GM13976 (cell line): ENCODE results near the gene MYADML2.

Experiments used
- DNase-seq: peaks from one replicate; pipeline ENCODE4 v3.0.0; 2012; ENCODE audit warnings: low spot score
- in situ Hi-C: fragments of 300-500 bp; cut with MboI; formaldehyde crosslinking; loops from one replicate; pipeline ENCODE4 v1.12.0; 2022; ENCODE audit warnings: low sequenced_read_pairs, mixed read lengths, inconsistent platforms; ENCODE audit not compliant: unreplicated experiment
- TF ChIP-seq, protein P1 (sequence below): IDR thresholded peaks from 2 replicates; pipeline ENCODE4 v1.5.1; 2012; ENCODE audit warnings: borderline replicate concordance, mild to moderate bottlenecking; ENCODE audit not compliant: insufficient read depth; ENCODE audit errors: extremely low read depth, missing control alignments, control extremely low read depth

MYADML2 gene

DNA sequence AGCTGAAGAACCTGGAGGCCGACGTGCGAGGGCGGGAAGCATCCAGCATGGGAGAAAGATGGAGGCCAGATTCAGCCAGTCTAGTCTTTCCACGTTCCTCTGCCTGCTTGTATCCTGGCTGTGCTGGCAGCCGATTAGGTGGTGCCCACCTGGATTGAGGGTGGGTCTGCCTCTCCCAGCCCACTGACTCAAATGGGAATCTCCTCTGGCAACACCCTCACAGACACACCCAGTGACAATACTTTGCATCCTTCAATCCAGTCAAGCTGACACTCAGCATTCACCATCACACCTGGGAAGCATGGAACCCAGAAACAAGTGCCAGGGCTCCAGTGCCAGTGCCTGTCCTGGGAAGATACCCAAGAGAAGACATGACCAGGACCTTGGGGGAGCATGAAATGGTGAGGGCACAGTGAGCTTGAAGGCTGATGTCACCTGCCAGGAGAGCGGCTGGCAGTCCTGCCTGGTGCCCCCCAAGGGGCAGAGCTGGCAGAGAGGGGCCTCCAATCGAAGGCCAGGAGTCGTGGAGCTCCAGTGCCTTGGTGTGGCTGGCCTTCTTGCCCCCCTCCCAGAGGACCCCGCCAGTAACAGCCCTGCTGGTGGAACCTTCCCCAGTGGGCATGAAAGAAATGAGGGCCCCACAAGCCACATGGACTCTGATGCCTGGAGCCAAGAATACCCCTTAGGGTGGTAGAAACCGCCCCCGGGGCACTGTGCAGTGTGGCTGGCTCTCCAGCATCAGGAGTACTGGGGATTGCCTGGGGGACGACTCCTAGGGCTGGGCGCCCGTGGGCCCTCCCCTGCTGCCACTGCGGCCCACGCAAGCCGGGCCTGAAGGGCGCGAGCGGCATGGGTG is 45.6 kb downstream of the MYADML2 start:
- TF ChIP-seq, protein P1, sequence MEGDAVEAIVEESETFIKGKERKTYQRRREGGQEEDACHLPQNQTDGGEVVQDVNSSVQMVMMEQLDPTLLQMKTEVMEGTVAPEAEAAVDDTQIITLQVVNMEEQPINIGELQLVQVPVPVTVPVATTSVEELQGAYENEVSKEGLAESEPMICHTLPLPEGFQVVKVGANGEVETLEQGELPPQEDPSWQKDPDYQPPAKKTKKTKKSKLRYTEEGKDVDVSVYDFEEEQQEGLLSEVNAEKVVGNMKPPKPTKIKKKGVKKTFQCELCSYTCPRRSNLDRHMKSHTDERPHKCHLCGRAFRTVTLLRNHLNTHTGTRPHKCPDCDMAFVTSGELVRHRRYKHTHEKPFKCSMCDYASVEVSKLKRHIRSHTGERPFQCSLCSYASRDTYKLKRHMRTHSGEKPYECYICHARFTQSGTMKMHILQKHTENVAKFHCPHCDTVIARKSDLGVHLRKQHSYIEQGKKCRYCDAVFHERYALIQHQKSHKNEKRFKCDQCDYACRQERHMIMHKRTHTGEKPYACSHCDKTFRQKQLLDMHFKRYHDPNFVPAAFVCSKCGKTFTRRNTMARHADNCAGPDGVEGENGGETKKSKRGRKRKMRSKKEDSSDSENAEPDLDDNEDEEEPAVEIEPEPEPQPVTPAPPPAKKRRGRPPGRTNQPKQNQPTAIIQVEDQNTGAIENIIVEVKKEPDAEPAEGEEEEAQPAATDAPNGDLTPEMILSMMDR = no peak
- no peak for DNase-seq
- in situ Hi-C loops = no loop called here

DNA sequence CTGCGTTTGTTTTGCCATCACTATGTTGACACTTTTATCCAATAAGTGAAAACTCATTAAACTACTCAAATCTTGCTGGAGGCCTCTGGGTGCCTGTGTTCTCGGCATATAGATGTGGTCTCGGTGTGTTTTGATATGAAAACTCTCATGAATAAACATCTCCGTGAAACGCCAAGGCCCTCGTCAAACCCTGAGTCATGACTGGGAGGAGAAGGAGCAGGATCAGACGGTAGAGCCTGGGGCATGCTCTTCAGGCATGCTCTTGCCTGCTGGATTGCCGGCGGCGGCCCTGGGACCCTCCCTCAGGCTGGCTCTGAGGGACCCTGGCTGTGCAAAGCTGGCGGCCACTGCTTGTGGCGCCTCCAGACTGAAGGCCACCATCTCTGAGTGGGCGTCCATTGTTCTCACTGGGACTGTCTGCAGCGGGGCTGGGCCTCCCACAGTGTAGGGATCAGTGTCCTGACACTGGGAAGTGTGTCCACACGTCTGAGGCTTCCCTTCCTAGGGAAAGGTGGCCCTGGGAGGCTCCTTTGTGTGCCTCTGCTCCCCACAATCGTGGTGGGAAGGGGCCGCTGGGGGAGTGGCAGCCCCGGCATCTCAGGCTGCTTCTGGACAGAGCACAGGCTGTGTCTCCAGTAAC is 46.7 kb downstream of the MYADML2 start:
- no peak for DNase-seq
- in situ Hi-C loops = no loop called here
- TF ChIP-seq, protein P1 = no peak

GRCh38 chr17:81899514-81900166 is 47.4 kb downstream of the MYADML2 start:
- no peak for DNase-seq
- TF ChIP-seq, protein P1 = no peak
- in situ Hi-C loops = no loop called here

GRCh38 chr17:81898885-81899284 is 48.1 kb downstream of the MYADML2 start:
- TF ChIP-seq, protein P1 = no peak
- no peak for DNase-seq
- in situ Hi-C loops = no loop called here

DNA sequence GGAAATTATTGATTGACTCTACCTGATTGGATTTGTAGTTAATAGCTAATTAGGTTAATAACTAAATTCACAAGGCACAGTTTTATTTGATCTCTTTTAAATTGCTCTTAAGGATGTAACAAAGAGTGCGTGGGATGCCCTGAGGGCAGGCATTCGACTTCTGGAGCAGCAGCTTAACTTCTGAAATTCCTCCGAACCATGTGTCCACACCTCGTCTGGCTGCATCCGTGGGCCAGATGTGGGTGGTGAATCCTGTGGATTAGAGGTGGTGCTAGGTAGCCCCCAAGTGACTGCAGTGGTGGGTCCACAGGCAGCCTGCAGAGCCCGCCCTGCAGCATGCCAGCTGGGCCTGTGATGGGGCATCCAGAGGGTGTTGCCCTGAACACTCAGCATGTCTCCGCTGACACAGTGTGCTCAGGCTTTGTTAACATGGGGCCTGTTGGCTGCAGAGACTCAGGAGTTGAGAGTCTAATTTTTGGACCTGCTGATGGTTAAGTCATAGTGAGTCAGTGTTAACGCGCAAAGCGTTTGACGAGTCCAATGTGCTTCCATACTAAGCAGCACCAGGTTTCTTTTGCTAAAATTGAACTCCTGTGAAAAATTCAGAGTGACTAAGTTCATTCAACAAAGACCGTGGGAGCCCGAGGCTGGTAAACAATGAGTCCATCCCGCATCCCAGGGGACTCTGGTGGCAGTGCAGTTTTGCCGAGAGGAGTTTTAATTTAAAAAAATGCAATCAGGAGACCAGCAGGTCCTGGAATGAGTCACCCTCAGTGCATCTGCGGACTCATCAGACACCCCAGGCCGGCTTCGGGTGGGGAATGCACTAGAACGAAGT is 48.8 kb downstream of the MYADML2 start:
- TF ChIP-seq, protein P1 = no peak
- in situ Hi-C loops = no loop called here
- DNase-seq = no peak

- no peak for DNase-seq
- TF ChIP-seq, protein P1 = no peak
- in situ Hi-C loops = no loop called here
Observed at GRCh38 chr17:81895400-81895799, 51.6 kb downstream of the MYADML2 start.
